Ectodermal cell (in vitro differentiated cells): Measurements from ENCODE around the gene PLLP.

Experiments
- H3K27ac ChIP-seq: 2 replicates; pipeline ENCODE4 v1.7.0; 2013; ENCODE audit warnings: mild to moderate bottlenecking, low read depth, low read length; ENCODE audit not compliant: insufficient read depth, poor library complexity, severe bottlenecking
- H3K27me3 ChIP-seq: 2 replicates; pipeline ENCODE4 v1.7.0; 2013; ENCODE audit warnings: mild to moderate bottlenecking, low read length; ENCODE audit not compliant: insufficient read depth, control insufficient read depth, poor library complexity, severe bottlenecking
- H3K36me3 ChIP-seq: one replicate; pipeline ENCODE4 v1.7.0; 2013; ENCODE audit warnings: low read length; ENCODE audit not compliant: control insufficient read depth, insufficient read depth
- H3K4me1 ChIP-seq: one replicate; pipeline ENCODE4 v1.7.0; 2013; ENCODE audit warnings: low read length; ENCODE audit not compliant: control insufficient read depth, insufficient read depth
- H3K4me3 ChIP-seq: 2 replicates; pipeline ENCODE4 v1.7.0; 2013; ENCODE audit warnings: low read depth, low read length, control low read depth; ENCODE audit not compliant: insufficient read depth
- H3K9me3 ChIP-seq: 2 replicates; pipeline ENCODE4 v1.7.0; 2013; ENCODE audit warnings: mild to moderate bottlenecking, low read length, moderate library complexity; ENCODE audit not compliant: control insufficient read depth
- WGBS, 2 experiments: methylation state at CpG; one replicate each; pipeline ENCODE4 v1.1.7; 2013; ENCODE audit warnings: missing lambda C conversion rate in 2 of 2; 5-methylcytosine and 5-hydroxymethylcytosine counted together

PLLP gene

GRCh38 chr16:57240851-57241250, 43.6 kb downstream of the PLLP start:
- H3K27me3 ChIP-seq, result no peaks in the 10 kb centered on the region
- H3K4me1 ChIP-seq, result no peaks in the 10 kb centered on the region
- WGBS, 2 experiments, result 88 to 96% methylated on average over 2 of the region's 2 CpGs
- no peak overlapping the region for H3K4me3 ChIP-seq
- no peak overlapping the region for H3K27ac ChIP-seq
- H3K9me3 ChIP-seq, result no peaks in the 10 kb centered on the region
- H3K36me3 ChIP-seq, result no peaks in the 10 kb centered on the region

GRCh38 chr16:57239107-57239506, 45.4 kb downstream of the PLLP start:
- peaks cover 10% of the 10 kb centered on the region for H3K36me3 ChIP-seq
- H3K27ac ChIP-seq, result no peak overlapping the region
- H3K4me3 ChIP-seq, result no peak overlapping the region
- H3K27me3 ChIP-seq, result no peaks in the 10 kb centered on the region
- H3K9me3 ChIP-seq, result no peaks in the 10 kb centered on the region
- H3K4me1 ChIP-seq, result no peaks in the 10 kb centered on the region
- 93 to 100% methylated on average over 2 of the region's 2 CpGs for WGBS, 2 experiments

- WGBS, 2 experiments, result 89 to 97% methylated on average over 2 of the region's 2 CpGs
- H3K4me1 ChIP-seq, result no peaks in the 10 kb centered on the region
- H3K36me3 ChIP-seq, result peaks cover 11% of the 10 kb centered on the region
- H3K4me3 ChIP-seq, result no peak overlapping the region
- no peaks in the 10 kb centered on the region for H3K9me3 ChIP-seq
- no peak overlapping the region for H3K27ac ChIP-seq
- H3K27me3 ChIP-seq, result no peaks in the 10 kb centered on the region
Measured at GRCh38 chr16:57238682-57239081, 45.8 kb downstream of the PLLP start.

GRCh38 chr16:57236022-57236350, 48.5 kb downstream of the PLLP start:
- no peak overlapping the region for H3K27ac ChIP-seq
- H3K9me3 ChIP-seq, result no peaks in the 10 kb centered on the region
- H3K4me1 ChIP-seq, result no peaks in the 10 kb centered on the region
- H3K36me3 ChIP-seq, result peaks cover 32% of the 10 kb centered on the region
- H3K4me3 ChIP-seq, result no peak overlapping the region
- no peaks in the 10 kb centered on the region for H3K27me3 ChIP-seq

GRCh38 chr16:57235128-57236021, 49.1 kb downstream of the PLLP start:
- H3K4me1 ChIP-seq, result no peaks in the 10 kb centered on the region
- H3K36me3 ChIP-seq, result peaks cover 36% of the 10 kb centered on the region
- no peak overlapping the region for H3K27ac ChIP-seq
- H3K27me3 ChIP-seq, result no peaks in the 10 kb centered on the region
- no peaks in the 10 kb centered on the region for H3K9me3 ChIP-seq
- 92 to 93% methylated on average over 8 of the region's 8 CpGs for WGBS, 2 experiments
- no peak overlapping the region for H3K4me3 ChIP-seq

GRCh38 chr16:57234707-57235092, 49.8 kb downstream of the PLLP start:
- Histone ChIP-seq H3K4me1 (no peaks in the 10 kb centered on the region), H3K9me3 (no peaks in the 10 kb centered on the region), H3K36me3 (peaks cover 36% of the 10 kb centered on the region), H3K4me3 (no peak overlapping the region), H3K27ac (no peak overlapping the region), H3K27me3 (no peaks in the 10 kb centered on the region)

GRCh38 chr16:57233944-57234706, 50.3 kb downstream of the PLLP start:
- Histone ChIP-seq H3K9me3 (no peaks in the 10 kb centered on the region), H3K27me3 (no peaks in the 10 kb centered on the region), H3K36me3 (peaks cover 36% of the 10 kb centered on the region), H3K27ac (no peak overlapping the region), H3K4me3 (no peak overlapping the region), H3K4me1 (no peaks in the 10 kb centered on the region)
- WGBS, 2 experiments, result 94 to 96% methylated on average over 9 of the region's 9 CpGs

GRCh38 chr16:57231821-57232350, 52.6 kb downstream of the PLLP start:
- Histone ChIP-seq H3K4me3 (no peak overlapping the region), H3K9me3 (no peaks in the 10 kb centered on the region), H3K27me3 (no peaks in the 10 kb centered on the region), H3K27ac (no peak overlapping the region), H3K36me3 (peaks cover 49% of the 10 kb centered on the region), H3K4me1 (no peaks in the 10 kb centered on the region)
- 92 to 95% methylated on average over 3 of the region's 3 CpGs for WGBS, 2 experiments

GRCh38 chr16:57229079-57229478, 55.4 kb downstream of the PLLP start:
- Histone ChIP-seq H3K4me1 (no peaks in the 10 kb centered on the region), H3K27ac (no peak overlapping the region), H3K4me3 (no peak overlapping the region), H3K9me3 (no peaks in the 10 kb centered on the region), H3K27me3 (no peaks in the 10 kb centered on the region), H3K36me3 (peaks cover 47% of the 10 kb centered on the region)
- 89 to 92% methylated on average over 1 of the region's 1 CpG for WGBS, 2 experiments
